ENCODE measurements around the gene UNC5A. TPM values are rescaled to one million over a fixed set of nuclear protein-coding genes. Genes with fewer than 3 reads are reported as not detected.

The UNC5A gene
- total and polyA plus RNA-seq, 2 of the 8 experiments (the other 6 are each of a cell fraction or from before 2014, with no cell fraction given), result 4.0 to 7.6 TPM

DNA sequence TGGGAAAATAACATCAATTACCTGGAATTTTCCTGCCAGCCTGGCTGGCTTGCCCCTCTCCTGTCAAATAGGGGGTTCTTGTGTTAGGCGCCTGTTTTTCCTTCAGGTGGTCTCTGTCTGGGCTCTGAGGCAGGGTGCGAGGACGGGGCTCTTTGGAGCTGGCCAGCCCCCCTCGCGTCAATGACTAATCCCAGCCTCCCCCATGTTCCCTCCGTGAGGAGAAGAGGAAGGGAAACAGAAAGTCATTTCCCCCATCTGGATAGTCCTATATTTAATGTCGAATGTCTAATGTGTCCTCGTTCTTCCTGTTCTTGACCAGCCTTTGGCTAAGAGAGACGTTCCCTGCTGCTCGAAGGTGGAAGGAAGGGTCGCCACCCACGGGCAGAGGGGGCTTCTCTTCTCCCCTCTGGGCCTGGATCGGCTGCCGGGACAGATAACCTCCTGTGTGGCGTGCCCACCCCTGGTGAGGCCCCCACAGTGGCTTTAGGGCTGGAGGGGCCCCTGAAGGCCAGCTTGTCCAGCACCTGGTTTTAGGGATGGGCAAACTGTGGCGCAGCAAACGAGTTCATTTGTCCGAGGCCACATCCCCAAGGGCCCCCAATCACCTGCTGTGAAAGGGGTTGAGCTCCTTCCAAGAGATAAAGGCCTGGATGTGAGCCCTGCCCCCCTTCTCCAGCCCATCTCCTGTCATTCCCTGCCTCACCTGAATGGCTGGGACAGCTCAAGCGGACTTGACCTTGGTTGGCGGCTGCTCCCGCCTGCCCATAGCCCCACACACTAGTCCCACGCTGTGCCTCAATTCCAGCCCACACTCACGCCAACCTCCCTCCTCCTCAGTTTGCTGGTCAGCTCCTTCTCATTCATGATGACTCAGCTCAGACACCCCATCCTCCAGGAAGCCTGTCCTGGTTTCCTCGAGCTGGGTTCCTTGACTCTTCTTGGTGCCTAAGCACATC lies 35.9 kb upstream of the UNC5A start (continued):
- TF ChIP-seq RNF2 (IDR thresholded peaks at IDR 0.05; ENCODE audit: borderline replicate concordance, low read depth, low read length, missing control alignments, poor library complexity, severe bottlenecking), result no peak
- TF ChIP-seq ASH2L (IDR thresholded peaks at IDR 0.05; ENCODE audit: low read length), result no peak
- TF ChIP-seq, protein P1, sequence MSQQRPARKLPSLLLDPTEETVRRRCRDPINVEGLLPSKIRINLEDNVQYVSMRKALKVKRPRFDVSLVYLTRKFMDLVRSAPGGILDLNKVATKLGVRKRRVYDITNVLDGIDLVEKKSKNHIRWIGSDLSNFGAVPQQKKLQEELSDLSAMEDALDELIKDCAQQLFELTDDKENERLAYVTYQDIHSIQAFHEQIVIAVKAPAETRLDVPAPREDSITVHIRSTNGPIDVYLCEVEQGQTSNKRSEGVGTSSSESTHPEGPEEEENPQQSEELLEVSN (IDR thresholded peaks at IDR 0.05), result peak; percentile 60
- TF ChIP-seq EP300 (IDR thresholded peaks at IDR 0.05; ENCODE audit: borderline replicate concordance in 1 of 2, low read depth in 2 of 2, low read length in 2 of 2), result no peak
- no peak for TF ChIP-seq CBX8 (IDR thresholded peaks at IDR 0.05; ENCODE audit: borderline replicate concordance, low read depth, low read length)
- TF ChIP-seq FOSL1 (IDR thresholded peaks at IDR 0.05; ENCODE audit: insufficient read depth, low read depth, low read length), result no peak
- TF ChIP-seq, protein P2, sequence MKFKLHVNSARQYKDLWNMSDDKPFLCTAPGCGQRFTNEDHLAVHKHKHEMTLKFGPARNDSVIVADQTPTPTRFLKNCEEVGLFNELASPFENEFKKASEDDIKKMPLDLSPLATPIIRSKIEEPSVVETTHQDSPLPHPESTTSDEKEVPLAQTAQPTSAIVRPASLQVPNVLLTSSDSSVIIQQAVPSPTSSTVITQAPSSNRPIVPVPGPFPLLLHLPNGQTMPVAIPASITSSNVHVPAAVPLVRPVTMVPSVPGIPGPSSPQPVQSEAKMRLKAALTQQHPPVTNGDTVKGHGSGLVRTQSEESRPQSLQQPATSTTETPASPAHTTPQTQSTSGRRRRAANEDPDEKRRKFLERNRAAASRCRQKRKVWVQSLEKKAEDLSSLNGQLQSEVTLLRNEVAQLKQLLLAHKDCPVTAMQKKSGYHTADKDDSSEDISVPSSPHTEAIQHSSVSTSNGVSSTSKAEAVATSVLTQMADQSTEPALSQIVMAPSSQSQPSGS (IDR thresholded peaks at IDR 0.05; ENCODE audit: low read length), result 0 out of 2 replicates have a peak, but pooled peaks have one; percentile 16
- TF ChIP-seq, protein P3, sequence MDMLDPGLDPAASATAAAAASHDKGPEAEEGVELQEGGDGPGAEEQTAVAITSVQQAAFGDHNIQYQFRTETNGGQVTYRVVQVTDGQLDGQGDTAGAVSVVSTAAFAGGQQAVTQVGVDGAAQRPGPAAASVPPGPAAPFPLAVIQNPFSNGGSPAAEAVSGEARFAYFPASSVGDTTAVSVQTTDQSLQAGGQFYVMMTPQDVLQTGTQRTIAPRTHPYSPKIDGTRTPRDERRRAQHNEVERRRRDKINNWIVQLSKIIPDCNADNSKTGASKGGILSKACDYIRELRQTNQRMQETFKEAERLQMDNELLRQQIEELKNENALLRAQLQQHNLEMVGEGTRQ (IDR thresholded peaks at IDR 0.05; ENCODE audit: low read length), result no peak
- TF ChIP-seq RFX5 (IDR thresholded peaks at IDR 0.05; ENCODE audit: borderline replicate concordance, low read depth, low read length), result no peak
- TF ChIP-seq EGR1 (IDR thresholded peaks at IDR 0.05; ENCODE audit: borderline replicate concordance, low read depth, low read length), result no peak
- TF ChIP-seq TBP (IDR thresholded peaks at IDR 0.05; ENCODE audit: low read depth, low read length), result no peak
- TF ChIP-seq RAD21 (IDR thresholded peaks at IDR 0.05 in 1 of 2, conservative IDR thresholded peaks at IDR 0.05 in 1 of 2; ENCODE audit: low read depth in 2 of 2, low read length in 2 of 2), result no peak
- no peak for TF ChIP-seq GABPA (IDR thresholded peaks at IDR 0.05; ENCODE audit: borderline replicate concordance, insufficient read depth, low read length)
- no peak for TF ChIP-seq KDM4A (IDR thresholded peaks at IDR 0.05; ENCODE audit: low read depth, low read length, severe bottlenecking)
- TF ChIP-seq YY1 (IDR thresholded peaks at IDR 0.05; ENCODE audit: low read depth, low read length), result no peak
- TF ChIP-seq SAP30 (IDR thresholded peaks at IDR 0.05; ENCODE audit: insufficient read depth, insufficient replicate concordance, low read length), result no peak
- TF ChIP-seq SUZ12 (IDR thresholded peaks at IDR 0.05; ENCODE audit: low read length), result no peak
- TF ChIP-seq SP1 (IDR thresholded peaks at IDR 0.05; ENCODE audit: low read depth, low read length), result 0 out of 2 replicates have a peak, but pooled peaks have one; percentile 9

Data from H1 (cell line).